NCI-H146 treated with DMSO at 0.1 percent for 48 hours (cell line): Measurements from ENCODE around the gene LYZL2.
"Not testable (repeated sequence)": the region's sequence is repeated elsewhere in the genome, so short reads cannot be mapped to it uniquely, and the experiment has no call there.

ENCODE experiments used
- DNase-seq: peaks from one replicate; lab custom pipeline; 2025; ENCODE audit not compliant: unreplicated experiment; lab: John Stamatoyannopoulos, UW

The LYZL2 gene

GRCh38 chr10:30596013-30596412 is 33.5 kb downstream of the LYZL2 start:
- DNase-seq = no peak

- DNase-seq = no peak
These were observed 35.5 kb downstream of the LYZL2 start for GRCh38 chr10:30594077-30594476.

- DNase-seq = not testable (repeated sequence)
These were observed 36.8 kb downstream of the LYZL2 start for GRCh38 chr10:30592770-30593169.

- peak; percentile 17 for DNase-seq
These were observed 38.3 kb downstream of the LYZL2 start for GRCh38 chr10:30591249-30591670.

- DNase-seq = no peak
These were observed 40.1 kb downstream of the LYZL2 start for GRCh38 chr10:30589441-30589840.

GRCh38 chr10:30587522-30588031 is 42.0 kb downstream of the LYZL2 start:
- DNase-seq = no peak

- no peak for DNase-seq
These were observed 42.7 kb downstream of the LYZL2 start for GRCh38 chr10:30586828-30587227.

- no peak for DNase-seq
These were observed 45.7 kb downstream of the LYZL2 start for GRCh38 chr10:30583778-30584415.

- no peak for DNase-seq
These were observed 47.7 kb downstream of the LYZL2 start for GRCh38 chr10:30581779-30582380.

- DNase-seq = no peak
These were observed 48.9 kb downstream of the LYZL2 start for GRCh38 chr10:30580676-30581075.

GRCh38 chr10:30580241-30580640 is 49.3 kb downstream of the LYZL2 start:
- DNase-seq = no peak

GRCh38 chr10:30579574-30579973 is 50.0 kb downstream of the LYZL2 start:
- no peak for DNase-seq

- no peak for DNase-seq
These were observed 52.5 kb downstream of the LYZL2 start for GRCh38 chr10:30577048-30577447.

GRCh38 chr10:30576641-30577040 is 52.9 kb downstream of the LYZL2 start:
- DNase-seq = no peak

GRCh38 chr10:30574432-30574796 is 55.1 kb downstream of the LYZL2 start:
- DNase-seq = no peak

- DNase-seq = no peak
These were observed 55.7 kb downstream of the LYZL2 start for GRCh38 chr10:30573721-30574431.

- DNase-seq = no peak
These were observed 64.1 kb downstream of the LYZL2 start for GRCh38 chr10:30565449-30565848.

- DNase-seq = no peak
These were observed 66.8 kb downstream of the LYZL2 start for GRCh38 chr10:30562787-30563186.
